ENCODE data around the gene PDE3B. TPM values are rescaled to one million over a fixed set of nuclear protein-coding genes. Genes with fewer than 3 reads are reported as not detected.

PDE3B gene
- total RNA-seq, 1 donor from 2014 or later, result 34.3 TPM

- no peaks in the 10 kb centered on the region for H3K4me1 ChIP-seq
- TF ChIP-seq CTCF (IDR thresholded peaks at IDR 0.05), result no peak
- intact Hi-C loops (cut with DNase I), result no loop called here
- no peak for DNase-seq
- no peaks in the 10 kb centered on the region for H3K27me3 ChIP-seq (ENCODE audit: low read depth)
- no peak overlapping the region for H3K4me3 ChIP-seq
- no peaks in the 10 kb centered on the region for H3K36me3 ChIP-seq
- ATAC-seq, result no peak
- no peaks in the 10 kb centered on the region for H3K9me3 ChIP-seq
- no peak overlapping the region for H3K27ac ChIP-seq
These were observed 255.3 kb downstream of the PDE3B start for GRCh38 chr11:14898906-14899305.

GRCh38 chr11:14902650-14903350 lies 259.2 kb downstream of the PDE3B start:
- intact Hi-C loops (cut with DNase I), result loop anchor here (10.0 kb wide), 2 partner anchors 108 to 368 kb away; no protein-coding TSS in a partner anchor
- H3K4me1 ChIP-seq, result peaks cover 11% of the 10 kb centered on the region
- no peak overlapping the region for H3K4me3 ChIP-seq
- no peaks in the 10 kb centered on the region for H3K36me3 ChIP-seq
- DNase-seq, result no peak
- H3K27ac ChIP-seq, result no peak overlapping the region
- no peaks in the 10 kb centered on the region for H3K9me3 ChIP-seq
- no peaks in the 10 kb centered on the region for H3K27me3 ChIP-seq (ENCODE audit: low read depth)
- no peak for TF ChIP-seq CTCF (IDR thresholded peaks at IDR 0.05)
- ATAC-seq, result no peak

GRCh38 chr11:14904745-14905103 lies 261.1 kb downstream of the PDE3B start:
- Histone ChIP-seq H3K4me3 (peak overlapping the region; percentile 66), H3K9me3 (no peaks in the 10 kb centered on the region), H3K4me1 (peaks cover 11% of the 10 kb centered on the region), H3K36me3 (no peaks in the 10 kb centered on the region), H3K27me3 (ENCODE audit: low read depth) (no peaks in the 10 kb centered on the region), H3K27ac (peak overlapping the region; percentile 57)
- intact Hi-C loops (cut with DNase I), result loop anchor here (10.0 kb wide), 2 partner anchors 110 to 370 kb away; no protein-coding TSS in a partner anchor
- ATAC-seq (peak; percentile 88 to 89), DNase-seq (peak; percentile 90)
- peak; percentile 91 for TF ChIP-seq CTCF (IDR thresholded peaks at IDR 0.05)

- Histone ChIP-seq H3K27me3 (ENCODE audit: low read depth) (no peaks in the 10 kb centered on the region), H3K4me1 (peaks cover 11% of the 10 kb centered on the region), H3K9me3 (no peaks in the 10 kb centered on the region), H3K27ac (peak overlapping the region; percentile 57), H3K4me3 (peak overlapping the region; percentile 66), H3K36me3 (no peaks in the 10 kb centered on the region)
- ATAC-seq, result peak; percentile 76 to 83
- peak; percentile 71 for DNase-seq
- intact Hi-C loops (cut with DNase I), result loop anchor here (10.0 kb wide), 2 partner anchors 111 to 371 kb away; no protein-coding TSS in a partner anchor
- TF ChIP-seq CTCF (IDR thresholded peaks at IDR 0.05), result peak; percentile 56
These were observed 261.8 kb downstream of the PDE3B start for GRCh38 chr11:14905104-14906033.

- peaks cover 11% of the 10 kb centered on the region for H3K4me1 ChIP-seq
- no peak for TF ChIP-seq CTCF (IDR thresholded peaks at IDR 0.05)
- no peaks in the 10 kb centered on the region for H3K9me3 ChIP-seq
- no peak overlapping the region for H3K4me3 ChIP-seq
- no peaks in the 10 kb centered on the region for H3K27me3 ChIP-seq (ENCODE audit: low read depth)
- H3K36me3 ChIP-seq, result no peaks in the 10 kb centered on the region
- no peak for ATAC-seq
- DNase-seq, result no peak
- intact Hi-C loops (cut with DNase I), result loop anchor here (10.0 kb wide), 2 partner anchors 112 to 372 kb away; no protein-coding TSS in a partner anchor
- no peak overlapping the region for H3K27ac ChIP-seq
These were observed 263.0 kb downstream of the PDE3B start for GRCh38 chr11:14906578-14906977.

Measured in lower lobe of right lung (tissue), 2 donors.